DND-41 (cell line): ENCODE measurements around the gene TPPP.

Experiments used
- EZH2 ChIP-seq: IDR thresholded peaks from 3 replicates; pipeline ENCODE4 v1.6.1; 2012; ENCODE audit warnings: borderline replicate concordance, low read depth, mild to moderate bottlenecking, moderate library complexity, low read length, inconsistent platforms; ENCODE audit not compliant: severe bottlenecking
- TF ChIP-seq, protein P1 (sequence below): IDR thresholded peaks from 2 replicates; pipeline ENCODE4 v1.5.1; 2012; ENCODE audit warnings: borderline replicate concordance, low read length, moderate library complexity, mild to moderate bottlenecking; ENCODE audit not compliant: poor library complexity, severe bottlenecking; ENCODE audit errors: extremely low read depth

DNA sequence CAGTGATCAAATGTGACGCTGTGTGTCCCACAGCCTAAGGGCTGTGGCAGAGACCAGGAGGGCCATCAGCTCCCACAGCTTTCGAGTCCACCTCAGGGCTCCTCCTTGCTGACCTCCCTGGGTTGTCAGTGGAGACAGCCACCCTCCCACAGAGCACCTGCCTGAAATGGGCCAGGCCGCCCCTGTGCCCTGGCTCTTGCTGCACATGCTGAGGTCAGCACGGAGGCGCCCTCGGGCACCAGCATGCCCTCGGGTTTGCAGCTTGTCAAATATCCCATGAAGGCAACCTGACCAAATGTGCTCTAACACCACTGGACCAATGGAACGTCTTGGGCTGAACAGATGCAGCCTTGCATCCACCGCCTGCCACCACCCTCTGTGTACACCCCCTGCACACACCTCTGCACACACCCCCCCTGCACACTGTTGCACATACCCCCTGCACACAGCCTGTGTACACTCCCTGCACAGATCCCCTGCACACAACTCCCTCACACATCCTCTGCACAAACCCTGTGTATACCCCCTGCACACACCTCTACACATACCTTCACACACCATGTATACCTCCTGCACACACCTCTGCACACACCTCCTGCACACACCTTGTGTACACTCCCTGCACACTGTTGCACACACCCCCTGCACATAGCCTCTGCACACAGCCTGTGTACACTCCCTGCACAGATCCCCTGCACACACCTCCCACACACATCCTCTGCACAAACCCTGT is 83.0 kb downstream of the TPPP start:
- TF ChIP-seq, protein P1, sequence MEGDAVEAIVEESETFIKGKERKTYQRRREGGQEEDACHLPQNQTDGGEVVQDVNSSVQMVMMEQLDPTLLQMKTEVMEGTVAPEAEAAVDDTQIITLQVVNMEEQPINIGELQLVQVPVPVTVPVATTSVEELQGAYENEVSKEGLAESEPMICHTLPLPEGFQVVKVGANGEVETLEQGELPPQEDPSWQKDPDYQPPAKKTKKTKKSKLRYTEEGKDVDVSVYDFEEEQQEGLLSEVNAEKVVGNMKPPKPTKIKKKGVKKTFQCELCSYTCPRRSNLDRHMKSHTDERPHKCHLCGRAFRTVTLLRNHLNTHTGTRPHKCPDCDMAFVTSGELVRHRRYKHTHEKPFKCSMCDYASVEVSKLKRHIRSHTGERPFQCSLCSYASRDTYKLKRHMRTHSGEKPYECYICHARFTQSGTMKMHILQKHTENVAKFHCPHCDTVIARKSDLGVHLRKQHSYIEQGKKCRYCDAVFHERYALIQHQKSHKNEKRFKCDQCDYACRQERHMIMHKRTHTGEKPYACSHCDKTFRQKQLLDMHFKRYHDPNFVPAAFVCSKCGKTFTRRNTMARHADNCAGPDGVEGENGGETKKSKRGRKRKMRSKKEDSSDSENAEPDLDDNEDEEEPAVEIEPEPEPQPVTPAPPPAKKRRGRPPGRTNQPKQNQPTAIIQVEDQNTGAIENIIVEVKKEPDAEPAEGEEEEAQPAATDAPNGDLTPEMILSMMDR, result no peak
- TF ChIP-seq EZH2, result no peak
